ENCODE data around the gene TBCCD1. TPM values are rescaled to one million over a fixed set of nuclear protein-coding genes. Genes with fewer than 3 reads are reported as not detected.

The TBCCD1 gene
- total RNA-seq, 1 experiment from 2014 or later, result 7.4 TPM

- peaks cover 22 to 28% of the 10 kb centered on the region in 2 experiments for H3K4me1 Mint-ChIP-seq
- TF ChIP-seq, protein P1, sequence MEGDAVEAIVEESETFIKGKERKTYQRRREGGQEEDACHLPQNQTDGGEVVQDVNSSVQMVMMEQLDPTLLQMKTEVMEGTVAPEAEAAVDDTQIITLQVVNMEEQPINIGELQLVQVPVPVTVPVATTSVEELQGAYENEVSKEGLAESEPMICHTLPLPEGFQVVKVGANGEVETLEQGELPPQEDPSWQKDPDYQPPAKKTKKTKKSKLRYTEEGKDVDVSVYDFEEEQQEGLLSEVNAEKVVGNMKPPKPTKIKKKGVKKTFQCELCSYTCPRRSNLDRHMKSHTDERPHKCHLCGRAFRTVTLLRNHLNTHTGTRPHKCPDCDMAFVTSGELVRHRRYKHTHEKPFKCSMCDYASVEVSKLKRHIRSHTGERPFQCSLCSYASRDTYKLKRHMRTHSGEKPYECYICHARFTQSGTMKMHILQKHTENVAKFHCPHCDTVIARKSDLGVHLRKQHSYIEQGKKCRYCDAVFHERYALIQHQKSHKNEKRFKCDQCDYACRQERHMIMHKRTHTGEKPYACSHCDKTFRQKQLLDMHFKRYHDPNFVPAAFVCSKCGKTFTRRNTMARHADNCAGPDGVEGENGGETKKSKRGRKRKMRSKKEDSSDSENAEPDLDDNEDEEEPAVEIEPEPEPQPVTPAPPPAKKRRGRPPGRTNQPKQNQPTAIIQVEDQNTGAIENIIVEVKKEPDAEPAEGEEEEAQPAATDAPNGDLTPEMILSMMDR (conservative IDR thresholded peaks at IDR 0.05), result no peak
- H3K14ac ChIP-seq (ENCODE audit: insufficient read depth, low read length), result peak within 1 kb of the TSS; percentile 95
- no peaks in the 10 kb centered on the region for H3K9me3 Mint-ChIP-seq
- peak within 1 kb of the TSS; percentile 64 for H3K27ac ChIP-seq (ENCODE audit: insufficient read length, low read depth, low read length)
- H3K23ac ChIP-seq (ENCODE audit: insufficient read length, low read depth, low read length), result no peak within 1 kb of the TSS
- no peak within 1 kb of the TSS for H2BK20ac ChIP-seq (ENCODE audit: low read depth, low read length, poor library complexity, severe bottlenecking)
- H3K23me2 ChIP-seq (ENCODE audit: insufficient read length, low read depth, low read length, poor library complexity, severe bottlenecking), result peaks cover 10% of the 10 kb centered on the region
- no peak within 1 kb of the TSS for H3K56ac ChIP-seq (ENCODE audit: insufficient read length, low read depth, low read length)
- peak within 1 kb of the TSS; percentile 94 for H3K9ac ChIP-seq (ENCODE audit: extremely low read depth, insufficient read length, low read length)
- H3K79me2 ChIP-seq (ENCODE audit: insufficient read depth, low read length), result peaks cover 5% of the 10 kb centered on the region; the same call in 1 of the 2 replicates
- H4K91ac ChIP-seq (ENCODE audit: insufficient read length, low read depth, low read length), result no peak within 1 kb of the TSS
- H3K27ac Mint-ChIP-seq, result peak within 1 kb of the TSS; percentile 91 to 98 (median 97)
- peak; percentile 100 for DNase-seq
- no peak within 1 kb of the TSS for H2AFZ ChIP-seq (ENCODE audit: low read length)
- H4K8ac ChIP-seq (replicated peaks; ENCODE audit: insufficient read length, low read depth, low read length), result no peak within 1 kb of the TSS
- H2BK12ac ChIP-seq (ENCODE audit: insufficient read length, low read depth, low read length), result no peak within 1 kb of the TSS
- no peaks in the 10 kb centered on the region for H3K9me3 ChIP-seq (ENCODE audit: control insufficient read depth, low read depth, low read length)
- no peaks in the 10 kb centered on the region for H3K79me1 ChIP-seq (ENCODE audit: insufficient read depth, low read depth, low read length, poor library complexity, severe bottlenecking)
- H2BK120ac ChIP-seq (ENCODE audit: low read depth, low read length, poor library complexity, severe bottlenecking), result no peak within 1 kb of the TSS
- H3K18ac ChIP-seq (ENCODE audit: insufficient read length, low read depth, low read length), result peak within 1 kb of the TSS; percentile 95
- peak within 1 kb of the TSS; percentile 77 for H4K5ac ChIP-seq (ENCODE audit: insufficient read length, low read depth, low read length)
- no peaks in the 10 kb centered on the region for H3K4me1 ChIP-seq (ENCODE audit: insufficient read depth, low read length)
- no peak within 1 kb of the TSS for H3K4ac ChIP-seq (ENCODE audit: low read depth, low read length)
- no peaks in the 10 kb centered on the region for H3K27me3 Mint-ChIP-seq (ENCODE audit: low read depth)
- no peak within 1 kb of the TSS for H3T11ph ChIP-seq (ENCODE audit: low read length)
- peaks cover 3% of the 10 kb centered on the region for H4K20me1 ChIP-seq (ENCODE audit: control insufficient read depth, insufficient read depth, insufficient read length)
- H3K36me3 Mint-ChIP-seq (ENCODE audit: insufficient read depth in 1 of 3, low read depth in 3 of 3), result peaks cover 9 to 28% (median 23%) of the 10 kb centered on the region in 3 experiments; a peak in 6 of 7 replicates
- peak within 1 kb of the TSS; percentile 99 for H3K4me2 ChIP-seq (ENCODE audit: insufficient read depth, insufficient read length, low read length)
- H3K4me3 Mint-ChIP-seq, result peak within 1 kb of the TSS; percentile 89 to 92
- WGBS (ENCODE audit: extremely low coverage, insufficient read length, low lambda C conversion rate), result no CpG with 5 or more reads among the region's 59 CpGs
- no peaks in the 10 kb centered on the region for H3K27me3 ChIP-seq (ENCODE audit: insufficient read depth, low read length)
- no peak within 1 kb of the TSS for H2AK5ac ChIP-seq (ENCODE audit: insufficient read length, low read length)
- no peak within 1 kb of the TSS for H2BK15ac ChIP-seq (ENCODE audit: low read depth, low read length)
- peak within 1 kb of the TSS; percentile 34 for H2BK5ac ChIP-seq (ENCODE audit: insufficient read length, low read length)
Measured at GRCh38 chr3:186570096-186570940, 3.2 kb upstream of the TBCCD1 start, which contains the start of gene DNAJB11. Gene DNAJB11, plus strand, starts transcription at chr3:186570720. Its CDS starts 178 bp downstream, at chr3:186570898.

Measured in H9 (cell line).